ENCODE results near the gene SDF2L1.
"Not testable (repeated sequence)": the region's sequence is repeated elsewhere in the genome, so short reads cannot be mapped to it uniquely, and the experiment has no call there.

Gene SDF2L1

DNA sequence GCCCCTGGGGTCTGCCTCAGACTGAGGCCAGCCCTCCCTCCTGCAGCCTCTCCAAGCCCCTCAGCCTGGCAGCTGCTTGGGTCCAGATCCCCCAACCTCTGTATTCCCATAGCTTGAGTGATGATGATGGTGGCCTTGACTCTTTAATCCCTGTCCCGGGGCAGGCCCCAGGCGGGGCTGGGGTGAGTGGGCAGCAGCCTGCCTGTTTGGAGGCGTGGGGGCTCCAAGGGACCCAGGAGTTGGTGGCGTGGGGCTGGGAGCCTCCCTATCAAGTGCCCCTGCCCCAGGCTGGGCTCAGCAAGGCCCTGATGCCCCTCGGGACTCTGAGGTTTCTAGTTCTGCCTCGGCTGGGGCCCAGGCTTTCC, 46.2 kb downstream of the SDF2L1 start:
- no peak overlapping the region for H3K4me3 ChIP-seq (ENCODE audit: low read length)
- H3K4me1 ChIP-seq (ENCODE audit: control insufficient read depth, low read depth, low read length) = no peaks in the 10 kb centered on the region
- DNase-seq = no peak
- no peaks in the 10 kb centered on the region for H3K79me1 ChIP-seq (ENCODE audit: low read length)
- no peak overlapping the region for H2BK15ac ChIP-seq (replicated peaks; ENCODE audit: low read depth)
- no peak overlapping the region for H4K8ac ChIP-seq (ENCODE audit: low read depth, low read length)
- H2AK5ac ChIP-seq (ENCODE audit: low read length) = no peak overlapping the region
- no peak overlapping the region for H4K5ac ChIP-seq (ENCODE audit: low read length)
- no peak overlapping the region for H2BK5ac ChIP-seq (ENCODE audit: low read length)
- no peak overlapping the region for H3K9ac ChIP-seq (ENCODE audit: low read length)
- no peak overlapping the region for H3K56ac ChIP-seq (ENCODE audit: low read length)
- H3K4ac ChIP-seq (ENCODE audit: low read depth, low read length) = no peak overlapping the region
- no peaks in the 10 kb centered on the region for H3K36me3 ChIP-seq (ENCODE audit: control insufficient read depth, insufficient read depth, low read length)
- no peaks in the 10 kb centered on the region for H3K27me3 ChIP-seq (ENCODE audit: insufficient read depth, low read length, poor library complexity)
- no peaks in the 10 kb centered on the region for H3K79me2 ChIP-seq (ENCODE audit: control insufficient read depth, insufficient read depth, low read length)
- H2BK120ac ChIP-seq (ENCODE audit: low read depth, low read length) = no peak overlapping the region
- no CpG with 5 or more reads among the region's 6 CpGs for WGBS (ENCODE audit: extremely low coverage, insufficient coverage, low lambda C conversion rate)
- no peak overlapping the region for H3K27ac ChIP-seq (ENCODE audit: low read depth, low read length)
- no peak overlapping the region for H3K18ac ChIP-seq (ENCODE audit: low read length)
- no peak overlapping the region for H3K23ac ChIP-seq (ENCODE audit: low read length)
- no peak overlapping the region for H3K4me2 ChIP-seq (ENCODE audit: low read length)

- H3K36me3 ChIP-seq (ENCODE audit: control insufficient read depth, insufficient read depth, low read length) = peaks cover 3% of the 10 kb centered on the region
- H3K56ac ChIP-seq (ENCODE audit: low read length) = no peak overlapping the region
- no peak overlapping the region for H3K9ac ChIP-seq (ENCODE audit: low read length)
- H2BK15ac ChIP-seq (replicated peaks; ENCODE audit: low read depth) = no peak overlapping the region
- no peak overlapping the region for H4K8ac ChIP-seq (ENCODE audit: low read depth, low read length)
- H3K4me1 ChIP-seq (ENCODE audit: control insufficient read depth, low read depth, low read length) = no peaks in the 10 kb centered on the region
- no peak overlapping the region for H3K4me3 ChIP-seq (ENCODE audit: low read length)
- H4K5ac ChIP-seq (ENCODE audit: low read length) = no peak overlapping the region
- no peaks in the 10 kb centered on the region for H3K79me1 ChIP-seq (ENCODE audit: low read length)
- H3K4ac ChIP-seq (ENCODE audit: low read depth, low read length) = no peak overlapping the region
- WGBS (ENCODE audit: extremely low coverage, insufficient coverage, low lambda C conversion rate) = no CpG with 5 or more reads among the region's 20 CpGs
- H2AK5ac ChIP-seq (ENCODE audit: low read length) = no peak overlapping the region
- no peaks in the 10 kb centered on the region for H3K27me3 ChIP-seq (ENCODE audit: insufficient read depth, low read length, poor library complexity)
- H3K23ac ChIP-seq (ENCODE audit: low read length) = no peak overlapping the region
- H3K18ac ChIP-seq (ENCODE audit: low read length) = no peak overlapping the region
- no peak for DNase-seq
- no peaks in the 10 kb centered on the region for H3K79me2 ChIP-seq (ENCODE audit: control insufficient read depth, insufficient read depth, low read length)
- H2BK5ac ChIP-seq (ENCODE audit: low read length) = no peak overlapping the region
- H3K4me2 ChIP-seq (ENCODE audit: low read length) = no peak overlapping the region
- no peak overlapping the region for H2BK120ac ChIP-seq (ENCODE audit: low read depth, low read length)
- H3K27ac ChIP-seq (ENCODE audit: low read depth, low read length) = no peak overlapping the region
Measured at GRCh38 chr22:21688706-21689381, 46.7 kb downstream of the SDF2L1 start.

DNA sequence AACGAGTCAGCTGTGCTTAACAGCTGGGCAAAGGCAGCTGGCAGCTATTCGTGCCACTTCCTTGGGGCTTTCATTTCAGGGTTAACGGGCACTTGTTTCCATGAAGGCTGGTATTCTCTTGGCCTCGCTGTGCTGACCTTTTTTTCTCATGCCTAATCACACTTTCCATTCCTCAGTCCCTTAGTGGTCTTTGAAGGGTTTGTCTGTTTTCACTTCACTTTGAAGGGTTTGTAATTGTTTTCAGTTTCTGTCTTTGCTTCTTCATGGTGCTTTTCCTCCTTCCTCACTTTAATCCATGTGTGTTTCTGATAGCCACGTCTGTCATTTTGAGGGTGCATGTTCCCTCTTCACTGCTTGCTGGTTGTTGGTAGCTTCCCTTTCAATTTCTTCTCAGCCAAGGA, 48.3 kb downstream of the SDF2L1 start:
- no peak overlapping the region for H4K5ac ChIP-seq (ENCODE audit: low read length)
- H2BK15ac ChIP-seq (replicated peaks; ENCODE audit: low read depth) = no peak overlapping the region
- H3K23ac ChIP-seq (ENCODE audit: low read length) = no peak overlapping the region
- H3K79me1 ChIP-seq (ENCODE audit: low read length) = no peaks in the 10 kb centered on the region
- H3K4me1 ChIP-seq (ENCODE audit: control insufficient read depth, low read depth, low read length) = no peaks in the 10 kb centered on the region
- no peak overlapping the region for H2BK5ac ChIP-seq (ENCODE audit: low read length)
- no peak overlapping the region for H4K8ac ChIP-seq (ENCODE audit: low read depth, low read length)
- no CpG with 5 or more reads among the region's 5 CpGs for WGBS (ENCODE audit: extremely low coverage, insufficient coverage, low lambda C conversion rate)
- no peak overlapping the region for H2BK120ac ChIP-seq (ENCODE audit: low read depth, low read length)
- H3K36me3 ChIP-seq (ENCODE audit: control insufficient read depth, insufficient read depth, low read length) = peaks cover 4% of the 10 kb centered on the region
- H3K9ac ChIP-seq (ENCODE audit: low read length) = no peak overlapping the region
- no peak overlapping the region for H3K27ac ChIP-seq (ENCODE audit: low read depth, low read length)
- H3K18ac ChIP-seq (ENCODE audit: low read length) = no peak overlapping the region
- no peak overlapping the region for H3K4me2 ChIP-seq (ENCODE audit: low read length)
- no peak overlapping the region for H3K4ac ChIP-seq (ENCODE audit: low read depth, low read length)
- no peaks in the 10 kb centered on the region for H3K27me3 ChIP-seq (ENCODE audit: insufficient read depth, low read length, poor library complexity)
- DNase-seq = no peak
- H3K56ac ChIP-seq (ENCODE audit: low read length) = no peak overlapping the region
- H3K79me2 ChIP-seq (ENCODE audit: control insufficient read depth, insufficient read depth, low read length) = no peaks in the 10 kb centered on the region
- H2AK5ac ChIP-seq (ENCODE audit: low read length) = no peak overlapping the region
- H3K4me3 ChIP-seq (ENCODE audit: low read length) = no peak overlapping the region

GRCh38 chr22:21691816-21692215, 49.7 kb downstream of the SDF2L1 start:
- Histone ChIP-seq H3K56ac (ENCODE audit: low read length) (no peak overlapping the region), H3K23ac (ENCODE audit: low read length) (no peak overlapping the region), H2BK5ac (ENCODE audit: low read length) (no peak overlapping the region), H3K4ac (ENCODE audit: low read depth, low read length) (no peak overlapping the region), H4K5ac (ENCODE audit: low read length) (no peak overlapping the region), H2AK5ac (ENCODE audit: low read length) (no peak overlapping the region), H3K9ac (ENCODE audit: low read length) (no peak overlapping the region), H4K8ac (ENCODE audit: low read depth, low read length) (no peak overlapping the region), H2BK120ac (ENCODE audit: low read depth, low read length) (no peak overlapping the region), H3K4me2 (ENCODE audit: low read length) (no peak overlapping the region), H2BK15ac (replicated peaks; ENCODE audit: low read depth) (no peak overlapping the region), H3K4me1 (ENCODE audit: control insufficient read depth, low read depth, low read length) (no peaks in the 10 kb centered on the region), H3K18ac (ENCODE audit: low read length) (no peak overlapping the region), H3K27me3 (ENCODE audit: insufficient read depth, low read length, poor library complexity) (no peaks in the 10 kb centered on the region), H3K27ac (ENCODE audit: low read depth, low read length) (no peak overlapping the region), H3K4me3 (ENCODE audit: low read length) (no peak overlapping the region), H3K36me3 (ENCODE audit: control insufficient read depth, insufficient read depth, low read length) (peaks cover 8% of the 10 kb centered on the region), H3K79me2 (ENCODE audit: control insufficient read depth, insufficient read depth, low read length) (no peaks in the 10 kb centered on the region), H3K79me1 (ENCODE audit: low read length) (no peaks in the 10 kb centered on the region)
- no peak for DNase-seq
- WGBS (ENCODE audit: extremely low coverage, insufficient coverage, low lambda C conversion rate) = no CpG with 5 or more reads among the region's 16 CpGs

GRCh38 chr22:21692856-21693255, 50.8 kb downstream of the SDF2L1 start:
- no CpG with 5 or more reads among the region's 9 CpGs for WGBS (ENCODE audit: extremely low coverage, insufficient coverage, low lambda C conversion rate)
- not testable (repeated sequence) for H3K4me3 ChIP-seq (ENCODE audit: low read length); H3K56ac ChIP-seq (ENCODE audit: low read length); H3K4me1 ChIP-seq (ENCODE audit: control insufficient read depth, low read depth, low read length); H2BK5ac ChIP-seq (ENCODE audit: low read length); H3K18ac ChIP-seq (ENCODE audit: low read length); H4K5ac ChIP-seq (ENCODE audit: low read length); H2BK120ac ChIP-seq (ENCODE audit: low read depth, low read length); H3K9ac ChIP-seq (ENCODE audit: low read length); H3K27ac ChIP-seq (ENCODE audit: low read depth, low read length); H3K27me3 ChIP-seq (ENCODE audit: insufficient read depth, low read length, poor library complexity); H2BK15ac ChIP-seq (replicated peaks; ENCODE audit: low read depth); H3K4me2 ChIP-seq (ENCODE audit: low read length); H2AK5ac ChIP-seq (ENCODE audit: low read length); H3K23ac ChIP-seq (ENCODE audit: low read length); H3K4ac ChIP-seq (ENCODE audit: low read depth, low read length); H3K79me2 ChIP-seq (ENCODE audit: control insufficient read depth, insufficient read depth, low read length); H3K79me1 ChIP-seq (ENCODE audit: low read length); DNase-seq; H4K8ac ChIP-seq (ENCODE audit: low read depth, low read length)
- H3K36me3 ChIP-seq (ENCODE audit: control insufficient read depth, insufficient read depth, low read length) = peaks cover 11% of the 10 kb centered on the region

- no peak overlapping the region for H2BK15ac ChIP-seq (replicated peaks; ENCODE audit: low read depth)
- H3K79me2 ChIP-seq (ENCODE audit: control insufficient read depth, insufficient read depth, low read length) = no peaks in the 10 kb centered on the region
- no peak overlapping the region for H3K4ac ChIP-seq (ENCODE audit: low read depth, low read length)
- H3K36me3 ChIP-seq (ENCODE audit: control insufficient read depth, insufficient read depth, low read length) = peaks cover 11% of the 10 kb centered on the region
- no peaks in the 10 kb centered on the region for H3K27me3 ChIP-seq (ENCODE audit: insufficient read depth, low read length, poor library complexity)
- H3K4me3 ChIP-seq (ENCODE audit: low read length) = no peak overlapping the region
- no peak overlapping the region for H4K5ac ChIP-seq (ENCODE audit: low read length)
- no peaks in the 10 kb centered on the region for H3K4me1 ChIP-seq (ENCODE audit: control insufficient read depth, low read depth, low read length)
- no peak overlapping the region for H3K23ac ChIP-seq (ENCODE audit: low read length)
- no peak overlapping the region for H3K4me2 ChIP-seq (ENCODE audit: low read length)
- no peak overlapping the region for H3K56ac ChIP-seq (ENCODE audit: low read length)
- H2BK5ac ChIP-seq (ENCODE audit: low read length) = no peak overlapping the region
- H4K8ac ChIP-seq (ENCODE audit: low read depth, low read length) = no peak overlapping the region
- no peak overlapping the region for H2AK5ac ChIP-seq (ENCODE audit: low read length)
- H3K18ac ChIP-seq (ENCODE audit: low read length) = no peak overlapping the region
- H2BK120ac ChIP-seq (ENCODE audit: low read depth, low read length) = no peak overlapping the region
- H3K9ac ChIP-seq (ENCODE audit: low read length) = no peak overlapping the region
- no CpG with 5 or more reads among the region's 14 CpGs for WGBS (ENCODE audit: extremely low coverage, insufficient coverage, low lambda C conversion rate)
- H3K27ac ChIP-seq (ENCODE audit: low read depth, low read length) = no peak overlapping the region
- no peaks in the 10 kb centered on the region for H3K79me1 ChIP-seq (ENCODE audit: low read length)
- DNase-seq = no peak
Measured at GRCh38 chr22:21693333-21693998, 51.4 kb downstream of the SDF2L1 start.

Measured in mesendoderm (in vitro differentiated cells).